Measurements from ENCODE around the gene OR4E1.
"Not testable (repeated sequence)": the region's sequence is repeated elsewhere in the genome, so short reads cannot be mapped to it uniquely, and the experiment has no call there.

OR4E1 gene

DNA sequence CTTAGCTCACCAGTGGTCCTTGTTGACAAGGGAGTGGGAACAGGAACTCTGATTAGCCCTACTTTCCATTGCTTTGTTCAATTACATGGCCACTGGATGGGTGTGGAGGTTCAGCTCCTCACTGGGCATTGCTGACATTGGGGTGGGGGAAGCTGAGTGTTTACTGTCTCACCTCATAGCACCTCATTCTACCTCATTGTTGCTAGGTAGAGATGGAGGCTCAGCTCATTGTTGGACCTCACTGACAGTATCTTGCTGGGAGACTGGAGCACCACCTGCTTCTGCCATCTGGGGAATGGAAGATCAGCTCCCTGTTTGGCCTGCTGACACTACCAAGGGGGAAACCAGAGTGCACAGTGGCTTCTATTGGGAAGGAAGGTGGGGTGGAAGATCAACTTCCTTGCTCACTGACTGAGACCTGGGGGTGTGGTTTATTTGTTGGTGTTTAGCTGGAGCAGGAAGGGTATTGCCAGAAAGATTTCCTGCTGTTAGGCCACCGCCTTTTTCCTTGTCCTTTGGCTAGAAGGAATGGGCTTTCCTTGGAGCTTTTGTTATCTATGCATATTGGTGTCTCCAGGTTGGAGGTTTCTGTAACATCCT, 21.3 kb downstream of the OR4E1 start:
- no peak for DNase-seq

DNA sequence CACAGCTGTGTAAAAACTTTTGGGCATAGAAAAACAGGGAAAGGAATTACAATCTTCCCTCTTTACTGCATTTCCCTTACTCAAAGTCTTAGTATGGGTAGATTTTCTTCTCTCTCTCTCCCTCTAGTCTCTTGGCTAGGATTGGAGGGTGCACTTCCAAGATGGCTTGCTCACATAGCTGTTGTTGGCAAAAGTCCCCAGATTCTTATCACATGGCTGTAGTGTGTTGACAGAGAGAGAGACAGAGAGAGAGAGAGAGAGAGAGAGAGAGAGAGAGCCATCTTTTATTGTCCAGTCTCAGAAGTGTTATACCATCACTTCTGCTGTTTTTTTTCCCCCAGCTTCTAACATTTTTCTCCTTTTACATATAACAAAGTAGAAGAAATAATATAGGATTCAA, 26.2 kb downstream of the OR4E1 start:
- no peak for DNase-seq

DNA sequence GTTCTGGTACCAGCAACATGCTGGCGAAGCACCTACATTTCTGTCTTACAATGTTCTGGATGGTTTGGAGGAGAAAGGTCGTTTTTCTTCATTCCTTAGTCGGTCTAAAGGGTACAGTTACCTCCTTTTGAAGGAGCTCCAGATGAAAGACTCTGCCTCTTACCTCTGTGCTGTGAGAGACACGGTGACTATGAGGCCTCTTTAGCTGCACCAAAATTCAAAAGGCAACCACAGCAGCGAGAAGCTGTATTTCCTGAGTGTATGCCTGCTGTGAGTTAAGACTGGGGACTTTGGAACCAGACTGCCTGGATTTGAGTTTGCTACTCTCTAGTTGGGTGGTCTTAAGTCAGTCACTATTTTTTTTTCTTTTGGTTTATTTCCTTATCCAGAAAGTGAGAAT, 30.2 kb downstream of the OR4E1 start:
- no peak for DNase-seq

DNA sequence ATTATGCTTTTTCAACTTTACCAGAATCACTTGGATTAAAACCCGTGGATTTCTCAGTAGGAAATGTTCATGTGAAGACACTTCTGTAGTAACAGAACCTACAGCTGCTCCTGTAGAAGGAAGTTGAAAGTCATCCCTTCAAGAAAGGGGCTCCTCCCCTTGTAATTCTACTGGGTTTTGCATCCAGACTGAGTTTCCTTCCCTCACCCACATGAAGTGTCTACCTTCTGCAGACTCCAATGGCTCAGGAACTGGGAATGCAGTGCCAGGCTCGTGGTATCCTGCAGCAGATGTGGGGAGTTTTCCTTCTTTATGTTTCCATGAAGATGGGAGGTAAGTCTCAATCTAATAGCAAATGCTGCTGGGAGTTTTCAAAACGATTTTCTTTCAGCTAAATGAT, 30.9 kb downstream of the OR4E1 start:
- no peak for DNase-seq

DNA sequence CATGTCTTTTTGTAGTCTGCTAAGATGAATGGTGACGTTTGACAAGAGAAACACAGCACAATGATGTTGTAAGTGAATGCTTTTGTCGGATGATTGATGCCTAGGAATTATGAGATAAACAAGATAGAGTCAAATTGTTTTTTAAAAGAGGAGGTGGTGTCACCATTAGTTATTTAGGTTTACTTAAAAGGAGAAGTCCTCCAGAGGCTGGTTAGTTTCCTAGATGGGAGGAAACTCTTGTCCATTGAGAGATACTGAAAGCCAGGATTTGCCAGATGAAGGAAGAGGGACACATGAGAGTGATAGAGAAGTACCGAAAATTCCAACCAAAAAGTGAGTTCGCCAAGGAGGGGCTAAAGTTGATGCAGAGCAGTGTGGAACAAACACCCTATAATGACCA, 38.8 kb downstream of the OR4E1 start, which contains the start of gene OR10G2:
Gene OR10G2 (minus strand): TSS at position 101 of the 400 bp plus-strand sequence. CDS start 98 bp downstream, at position 3.
- DNase-seq = no peak

DNA sequence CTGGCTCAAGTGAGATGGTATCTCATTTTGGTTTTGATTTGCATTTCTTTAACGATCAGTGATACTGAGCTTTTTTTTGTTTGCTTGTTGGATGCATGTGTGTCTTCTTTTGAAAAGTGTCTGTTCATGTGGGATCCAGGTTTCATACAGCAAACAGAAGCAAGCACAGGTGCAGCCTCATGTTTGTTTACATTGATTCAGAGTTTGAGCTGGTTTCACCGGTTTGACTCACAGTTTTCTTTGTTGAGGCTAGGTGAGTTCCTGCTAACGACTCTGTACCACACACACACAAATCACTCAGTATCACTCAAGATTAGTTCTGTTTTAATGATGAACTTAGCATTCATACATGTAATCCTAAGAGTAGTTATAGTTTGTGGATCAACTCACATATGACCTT, 42.5 kb downstream of the OR4E1 start:
- DNase-seq = no peak

DNA sequence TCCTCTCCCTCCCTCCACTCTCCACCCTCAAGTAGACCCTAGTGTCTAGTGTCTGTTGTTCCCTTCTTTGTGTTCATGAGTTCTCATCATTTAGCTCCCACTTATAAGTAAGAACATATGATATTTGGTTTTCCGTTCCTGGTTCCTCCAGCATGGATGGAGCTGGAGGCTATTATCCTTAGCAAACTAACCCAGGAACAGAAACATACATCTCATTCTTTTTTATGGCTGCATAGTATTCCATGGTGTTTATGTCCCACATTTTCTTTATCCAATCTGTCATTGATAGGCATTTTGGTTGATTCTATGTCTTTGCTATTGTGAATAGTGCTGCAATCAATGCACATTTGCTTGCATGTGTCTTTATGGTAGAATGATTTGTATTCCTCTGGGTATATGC, 43.1 kb downstream of the OR4E1 start:
- DNase-seq = not testable (repeated sequence)

DNA sequence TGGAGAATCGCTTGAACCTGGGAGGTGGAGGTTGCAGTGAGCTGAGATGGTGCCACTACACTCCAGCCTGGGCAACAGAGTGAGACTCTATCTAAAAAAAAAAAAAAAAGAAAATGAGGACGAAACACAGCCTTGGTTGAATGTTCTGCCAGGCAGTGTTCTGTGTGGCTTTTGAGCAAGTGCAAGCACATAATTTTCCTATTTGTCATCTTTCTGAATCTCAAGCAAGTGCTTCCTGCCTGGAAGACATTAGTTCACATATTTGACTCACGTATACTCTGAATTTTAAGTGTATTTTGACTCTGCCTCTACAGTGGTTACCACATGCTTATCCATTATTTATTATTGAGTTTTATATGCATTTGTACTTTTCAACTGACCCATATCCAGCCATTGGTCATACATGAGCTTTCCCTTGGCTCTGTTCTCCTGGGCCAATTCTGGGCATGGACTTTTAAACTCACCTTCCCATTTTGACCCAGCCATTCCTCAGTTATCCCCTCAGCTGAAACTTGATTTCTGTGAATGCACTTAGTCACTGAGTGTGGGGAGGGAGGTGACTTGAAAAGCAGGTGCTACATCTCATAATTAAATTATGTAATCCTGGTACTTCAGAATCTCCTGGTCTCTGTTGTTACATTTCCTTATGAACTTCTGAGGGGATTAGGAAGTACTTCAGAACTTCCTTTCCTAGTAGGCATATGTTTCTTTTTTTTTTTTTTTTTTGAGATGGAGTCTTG, 47.0 kb downstream of the OR4E1 start:
- DNase-seq = no peak

Data from CD4-positive, alpha-beta T cell treated with Interleukin-17A for 4 hours (primary cell).